Activated gamma-delta T cell treated with Interleukin-2 at 50 U/mL for 16 hours (primary cell): ENCODE data around the gene FCRLB.
"Not testable (repeated sequence)": the region's sequence is repeated elsewhere in the genome, so short reads cannot be mapped to it uniquely, and the experiment has no call there.

Source experiments
- DNase-seq: peaks from one replicate; pipeline ENCODE4 v3.0.0-alpha.2; 2020

Gene FCRLB

DNA sequence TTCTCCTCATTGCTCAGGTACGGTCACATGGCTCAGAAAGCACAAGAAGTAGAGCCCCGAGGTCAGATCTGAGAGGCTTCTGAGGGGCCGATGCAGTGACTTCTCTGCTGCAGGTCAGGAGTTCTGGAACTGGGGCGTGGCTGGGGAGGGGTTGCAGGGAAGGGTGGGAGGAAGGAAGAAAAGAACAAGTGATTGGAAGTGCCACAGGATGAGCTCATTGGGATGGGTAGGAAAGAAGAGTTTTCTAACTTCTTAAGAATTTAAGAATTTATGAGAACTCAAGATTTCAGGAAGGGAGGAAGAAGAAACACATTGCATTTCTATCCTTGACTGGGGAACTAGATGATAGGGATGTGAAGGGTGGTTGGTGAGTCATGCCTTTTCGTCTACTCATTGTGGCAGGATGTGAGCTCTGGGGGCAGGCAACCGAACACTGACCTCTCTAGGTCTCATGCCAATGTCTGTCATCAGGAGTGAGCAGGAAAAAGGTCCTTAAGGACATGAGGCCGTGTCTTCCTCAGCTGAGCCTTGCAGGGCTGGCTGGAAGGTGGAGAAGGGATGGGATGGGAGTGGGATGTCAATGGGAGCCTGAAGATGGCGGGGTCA lies 497 bp downstream of the FCRLB start:
- DNase-seq, result no peak

- DNase-seq, result no peak
Observed at GRCh38 chr1:161722406-161722805, 1.1 kb downstream of the FCRLB start.

DNA sequence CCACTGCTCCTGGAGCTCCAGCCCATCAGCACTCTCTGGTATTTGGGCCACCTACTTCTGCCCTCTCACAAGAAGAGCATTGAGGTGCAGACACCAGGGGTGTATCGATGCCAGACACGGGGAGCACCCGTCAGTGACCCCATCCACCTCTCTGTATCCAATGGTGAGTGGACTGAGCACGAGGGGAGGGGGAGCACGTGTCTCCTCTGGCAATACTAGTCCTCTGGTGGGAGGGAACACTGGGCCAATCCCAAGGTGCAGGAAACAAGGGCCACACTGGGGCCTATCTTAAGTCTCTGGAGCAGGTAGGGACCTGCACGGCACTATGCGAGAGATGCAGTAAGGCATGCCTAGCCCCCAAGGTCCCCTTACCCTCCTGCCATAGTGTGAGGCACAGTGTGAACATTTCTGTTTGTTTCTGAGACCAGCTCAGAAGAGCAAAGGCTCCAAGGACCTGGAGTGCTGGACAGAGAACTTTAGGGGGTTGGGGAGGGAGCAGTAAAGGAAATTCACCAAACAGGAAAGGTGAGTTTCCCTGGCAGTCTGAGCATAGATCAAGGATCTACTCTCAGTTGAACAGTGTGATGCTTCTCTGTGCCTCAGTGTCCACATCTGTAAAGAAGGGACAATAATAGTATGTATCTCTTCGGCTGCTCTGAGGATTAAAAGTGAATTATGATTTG lies 2.3 kb downstream of the FCRLB start:
- no peak for DNase-seq

GRCh38 chr1:161725258-161725907 lies 4.0 kb downstream of the FCRLB start:
- not testable (repeated sequence) for DNase-seq

DNA sequence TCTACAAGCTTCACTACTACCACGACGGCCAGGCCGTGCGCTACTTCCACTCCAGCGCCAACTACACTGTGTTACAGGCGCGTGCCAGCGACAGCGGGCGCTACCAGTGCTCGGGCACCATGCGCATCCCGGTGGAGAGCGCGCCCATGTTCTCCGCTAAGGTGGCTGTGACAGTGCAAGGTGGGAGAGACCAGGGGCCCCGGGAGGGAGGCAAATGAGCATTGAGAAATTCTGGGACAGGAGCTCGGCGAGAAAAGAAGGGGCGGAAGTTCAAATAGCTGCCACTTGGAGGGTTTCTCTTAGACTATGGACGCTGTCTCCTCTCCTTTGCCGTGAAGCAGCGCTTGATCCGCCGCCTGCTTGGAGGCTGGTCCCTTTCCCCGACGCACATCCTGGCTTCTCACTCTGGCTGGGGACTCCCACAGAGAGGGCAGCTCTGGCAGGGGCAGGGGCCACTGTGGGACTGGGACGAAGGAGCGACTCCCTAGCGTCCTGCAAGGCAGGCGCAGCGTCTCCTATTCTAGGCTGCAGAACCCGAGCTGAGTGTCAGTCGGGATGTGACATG lies 4.6 kb downstream of the FCRLB start:
- peak; percentile 18 for DNase-seq

GRCh38 chr1:161726473-161727255 lies 5.3 kb downstream of the FCRLB start:
- peak; percentile 73 for DNase-seq

DNA sequence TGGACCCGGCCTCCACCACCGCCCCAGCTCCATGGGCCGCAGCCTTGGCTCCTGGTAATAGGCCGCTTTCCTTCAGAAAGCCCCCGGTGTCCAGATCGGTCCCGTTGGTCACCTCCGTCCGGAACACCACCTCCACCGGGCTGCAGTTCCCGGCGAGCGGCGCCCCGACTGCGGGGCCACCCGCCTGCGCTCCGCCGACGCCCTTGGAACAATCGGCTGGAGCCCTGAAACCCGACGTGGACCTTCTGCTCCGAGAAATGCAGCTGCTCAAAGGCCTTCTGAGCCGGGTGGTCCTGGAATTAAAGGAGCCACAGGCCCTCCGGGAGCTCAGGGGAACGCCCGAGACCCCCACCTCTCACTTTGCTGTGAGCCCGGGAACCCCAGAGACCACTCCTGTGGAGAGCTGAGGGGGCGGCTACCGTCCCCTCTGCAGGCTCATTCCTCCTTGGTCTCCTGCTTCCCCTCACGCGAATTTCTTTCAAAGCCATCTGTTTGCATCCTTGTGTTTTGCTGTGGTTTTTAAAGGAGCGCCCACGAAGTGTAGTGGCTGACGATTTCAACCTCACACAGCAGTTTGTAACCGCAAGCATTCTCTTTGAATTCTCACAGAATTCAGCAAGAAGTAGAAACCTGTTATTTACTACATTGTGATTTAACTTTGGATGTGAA lies 6.0 kb downstream of the FCRLB start:
- peak; percentile 19 for DNase-seq

DNA sequence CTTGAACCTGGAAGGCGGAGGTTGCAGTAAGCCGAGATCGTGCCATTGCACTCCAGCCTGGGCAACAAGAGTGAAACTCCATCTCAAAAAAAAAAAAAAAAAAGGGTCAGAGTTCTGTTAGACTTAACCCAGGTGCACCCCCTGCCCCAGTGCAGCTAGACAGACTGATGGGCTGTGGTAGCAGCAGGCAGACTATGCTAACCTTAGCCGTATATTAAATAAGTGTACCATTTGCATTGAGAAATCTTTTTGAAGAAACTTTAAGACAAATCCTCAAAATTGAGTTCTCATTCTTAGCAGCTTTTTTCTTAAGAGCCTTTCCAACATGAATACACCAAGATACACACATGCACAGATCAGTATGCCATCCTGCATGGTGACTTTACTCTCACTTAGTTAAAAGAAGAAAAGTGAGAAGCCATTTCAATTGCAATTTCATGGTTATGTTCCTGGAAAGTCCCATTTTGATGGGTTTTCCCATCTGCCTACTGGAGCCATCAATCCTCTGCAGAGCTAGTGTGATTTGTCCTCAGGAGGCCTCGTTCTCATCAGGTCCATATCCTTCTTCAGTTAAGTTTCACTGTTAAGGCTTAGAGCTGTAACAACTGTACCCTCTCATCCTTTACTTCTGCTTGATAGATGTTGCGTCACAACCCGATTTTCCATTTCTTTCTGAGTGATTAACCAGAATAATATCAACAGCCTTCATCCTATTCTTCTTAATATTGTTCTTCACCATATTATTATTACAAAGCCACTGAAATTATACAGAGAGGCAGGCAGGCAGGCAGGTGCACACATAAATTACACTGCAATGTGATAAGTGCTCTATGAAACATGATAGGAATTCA lies 7.3 kb downstream of the FCRLB start:
- no peak for DNase-seq

GRCh38 chr1:161730050-161730564 lies 8.8 kb downstream of the FCRLB start:
- peak; percentile 7 for DNase-seq

GRCh38 chr1:161731241-161731640 lies 9.9 kb downstream of the FCRLB start:
- no peak for DNase-seq

DNA sequence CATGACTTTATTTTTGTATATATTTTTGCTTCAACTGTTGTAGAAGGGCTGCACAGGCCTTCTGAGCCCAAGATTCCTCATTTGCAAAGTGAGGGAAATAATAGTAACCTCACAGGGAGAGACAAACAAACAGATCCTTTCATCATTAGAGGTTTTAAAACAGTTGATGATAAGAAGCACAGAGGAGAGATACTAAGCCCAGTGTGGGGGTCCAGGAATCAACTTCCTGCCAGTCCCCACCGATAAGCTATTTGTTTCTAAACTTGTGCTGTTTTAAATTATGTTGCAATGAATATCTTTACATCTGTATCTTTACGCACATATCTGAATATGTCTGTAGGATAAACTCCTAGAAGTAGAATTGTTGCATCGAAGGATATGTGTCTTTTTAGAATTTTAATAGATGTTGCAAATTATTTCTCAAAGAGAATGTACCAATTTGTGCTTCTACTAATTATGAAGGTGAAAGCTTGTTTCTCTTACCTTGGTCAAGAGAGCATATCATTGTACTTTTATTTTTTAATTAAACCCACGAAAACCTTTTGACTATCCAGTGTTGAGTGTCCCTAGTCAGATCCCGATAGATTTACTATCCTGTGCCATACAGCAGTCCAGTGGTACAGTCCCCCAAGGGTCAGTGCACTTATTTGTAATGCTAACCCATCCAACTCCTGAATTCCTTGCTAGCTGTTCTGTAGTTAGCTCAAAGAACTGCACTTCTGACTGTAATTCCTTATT lies 10.8 kb downstream of the FCRLB start:
- no peak for DNase-seq

- DNase-seq, result no peak
Observed at GRCh38 chr1:161733526-161733925, 12.2 kb downstream of the FCRLB start.

DNA sequence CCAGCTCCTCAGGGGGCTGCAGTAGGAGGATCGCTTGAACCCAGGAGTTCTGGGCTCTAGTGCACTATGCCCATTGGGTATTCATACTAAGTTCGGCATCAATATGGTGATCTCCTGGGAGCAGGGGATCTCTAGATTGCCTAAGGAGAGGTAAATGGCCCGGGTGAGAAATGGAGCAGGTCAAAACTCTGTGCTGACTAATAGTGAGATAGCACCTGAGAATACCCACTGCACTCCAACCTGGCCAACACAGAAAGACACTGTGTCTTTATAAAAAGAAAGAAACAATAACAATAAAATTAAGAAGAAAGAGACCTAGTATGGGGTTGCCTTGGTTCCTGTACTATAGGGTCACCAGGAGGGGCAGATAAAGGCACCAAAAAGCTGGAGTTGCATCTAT lies 14.5 kb downstream of the FCRLB start:
- no peak for DNase-seq

DNA sequence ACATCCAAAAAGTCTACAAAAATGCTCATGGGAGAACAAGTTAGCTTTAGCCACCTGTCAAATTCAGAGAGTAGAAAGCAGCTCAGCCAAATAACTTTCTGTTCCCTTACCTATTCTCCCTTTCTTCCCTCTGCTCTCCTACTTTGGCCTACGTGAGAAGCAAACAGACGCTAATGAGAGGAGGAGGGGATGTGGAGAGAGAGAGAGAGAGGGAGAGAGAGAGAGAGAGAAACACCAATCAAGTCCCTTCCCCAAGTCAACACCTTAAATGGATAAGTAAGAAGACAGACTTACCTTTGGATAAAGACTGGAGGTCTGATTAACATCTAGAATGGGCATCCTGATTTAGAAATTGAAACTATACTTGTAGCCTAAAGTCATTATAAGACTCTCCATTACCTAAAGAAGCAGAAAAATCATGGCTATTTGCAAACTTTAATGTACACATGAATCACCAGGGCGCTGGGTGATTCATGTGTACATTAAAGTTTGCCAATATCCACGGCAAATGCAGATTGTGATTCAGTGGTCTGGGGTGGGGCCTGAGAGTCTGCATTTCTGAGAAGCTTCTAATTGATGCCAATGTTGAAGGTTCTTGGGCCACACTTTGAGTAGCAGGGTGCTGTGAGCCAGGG lies 15.1 kb downstream of the FCRLB start:
- DNase-seq, result no peak

GRCh38 chr1:161737625-161738024 lies 16.3 kb downstream of the FCRLB start:
- no peak for DNase-seq

GRCh38 chr1:161738627-161739287 lies 17.4 kb downstream of the FCRLB start:
- DNase-seq, result peak; percentile 60

GRCh38 chr1:161739865-161740566 lies 18.7 kb downstream of the FCRLB start:
- no peak for DNase-seq

DNA sequence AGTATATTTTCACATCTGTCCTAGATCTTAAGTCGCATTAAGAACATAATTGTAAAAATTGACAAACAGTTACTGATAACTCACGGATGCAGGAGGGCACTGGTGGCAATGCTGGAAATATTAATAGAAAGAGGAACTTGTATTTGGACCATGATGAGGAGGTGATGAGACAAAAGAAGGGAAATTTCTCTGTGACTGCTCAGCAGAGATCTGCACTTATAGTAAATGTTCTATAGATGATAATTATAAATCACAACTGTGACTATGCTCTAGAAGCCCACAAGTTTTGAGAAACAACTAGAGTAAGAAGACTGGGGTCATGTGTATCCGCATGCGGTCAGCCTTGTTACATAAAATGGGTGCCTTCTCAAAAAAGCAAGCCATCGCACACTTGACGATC lies 19.6 kb downstream of the FCRLB start:
- no peak for DNase-seq

GRCh38 chr1:161743231-161743630 lies 21.9 kb downstream of the FCRLB start:
- DNase-seq, result no peak
